GM12801 (cell line): ENCODE data around the gene HAPLN3.

Experiments
- CTCF ChIP-seq: IDR thresholded peaks from one replicate; pipeline ENCODE4 v1.5.1; 2011; ENCODE audit warnings: control low read depth; ENCODE audit not compliant: insufficient read length; ENCODE audit errors: extremely low read depth

The HAPLN3 gene

GRCh38 chr15:88847144-88847543, 48.2 kb downstream of the HAPLN3 start:
- no peak for TF ChIP-seq CTCF

DNA sequence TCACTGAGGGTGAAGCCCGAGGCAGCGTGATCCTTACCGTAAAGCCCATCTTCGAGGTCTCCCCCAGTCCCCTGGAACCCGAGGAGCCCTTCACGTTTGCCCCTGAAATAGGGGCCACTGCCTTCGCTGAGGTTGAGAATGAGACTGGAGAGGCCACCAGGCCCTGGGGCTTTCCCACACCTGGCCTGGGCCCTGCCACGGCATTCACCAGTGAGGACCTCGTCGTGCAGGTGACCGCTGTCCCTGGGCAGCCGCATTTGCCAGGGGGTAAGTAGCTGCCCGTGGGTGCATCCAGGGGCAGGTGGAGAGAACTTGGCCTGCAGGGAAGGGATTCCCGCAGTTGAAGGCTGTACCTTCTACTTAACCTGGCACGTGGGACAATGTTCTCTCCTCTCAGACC, 49.7 kb downstream of the HAPLN3 start:
- TF ChIP-seq CTCF = no peak

- TF ChIP-seq CTCF = no peak
Measured at GRCh38 chr15:88844749-88845386, 50.5 kb downstream of the HAPLN3 start.

DNA sequence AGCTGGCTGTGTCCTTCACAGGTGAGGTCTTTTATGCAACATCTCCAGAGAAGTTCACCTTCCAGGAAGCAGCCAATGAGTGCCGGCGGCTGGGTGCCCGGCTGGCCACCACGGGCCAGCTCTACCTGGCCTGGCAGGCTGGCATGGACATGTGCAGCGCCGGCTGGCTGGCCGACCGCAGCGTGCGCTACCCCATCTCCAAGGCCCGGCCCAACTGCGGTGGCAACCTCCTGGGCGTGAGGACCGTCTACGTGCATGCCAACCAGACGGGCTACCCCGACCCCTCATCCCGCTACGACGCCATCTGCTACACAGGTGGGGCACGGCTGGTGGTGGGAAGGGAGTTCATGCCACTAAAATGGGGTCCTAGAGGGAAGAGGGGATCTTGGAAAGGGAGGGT, 52.0 kb downstream of the HAPLN3 start:
- no peak for TF ChIP-seq CTCF

GRCh38 chr15:88842156-88842555, 53.2 kb downstream of the HAPLN3 start:
- no peak for TF ChIP-seq CTCF

GRCh38 chr15:88841236-88841635, 54.1 kb downstream of the HAPLN3 start:
- TF ChIP-seq CTCF = no peak

- TF ChIP-seq CTCF = no peak
Measured at GRCh38 chr15:88839961-88840360, 55.4 kb downstream of the HAPLN3 start.
